NB4 (cell line): ENCODE results near the gene RSPH1.

Source experiments
- DNase-seq: peaks from one replicate; pipeline ENCODE4 v3.0.0; 2010; ENCODE audit warnings: low read depth
- H3K4me3 ChIP-seq: one replicate; pipeline ENCODE4 v1.5.1; 2011; ENCODE audit warnings: mild to moderate bottlenecking, low read depth, low read length, moderate library complexity
- CTCF ChIP-seq: IDR thresholded peaks from one replicate; pipeline ENCODE4 v1.5.1; 2012; ENCODE audit warnings: low read depth, low read length
- MAX ChIP-seq: IDR thresholded peaks from 2 replicates; pipeline ENCODE4 v1.6.1; 2011; ENCODE audit warnings: low read depth, low read length
- MYC ChIP-seq: IDR thresholded peaks from 2 replicates; pipeline ENCODE4 v1.6.1; 2011; ENCODE audit warnings: low read depth, low read length
- POLR2A ChIP-seq: IDR thresholded peaks from 2 replicates; pipeline ENCODE4 v1.6.1; 2011; ENCODE audit warnings: mild to moderate bottlenecking; ENCODE audit not compliant: insufficient read length; ENCODE audit errors: extremely low read depth

Gene RSPH1

GRCh38 chr21:42542596-42542995 lies 46.6 kb upstream of the RSPH1 start:
- TF ChIP-seq MYC (no peak), POLR2A (no peak), CTCF (no peak), MAX (no peak)
- no peak for DNase-seq
- no peak overlapping the region for H3K4me3 ChIP-seq

- no peak for DNase-seq
- TF ChIP-seq POLR2A, result no peak
- no peak for TF ChIP-seq MAX
- TF ChIP-seq CTCF, result no peak
- TF ChIP-seq MYC, result no peak
- H3K4me3 ChIP-seq, result no peak overlapping the region
Observed at GRCh38 chr21:42542196-42542595, 46.2 kb upstream of the RSPH1 start.

GRCh38 chr21:42541618-42542017 lies 45.6 kb upstream of the RSPH1 start:
- no peak for DNase-seq
- TF ChIP-seq MYC (no peak), CTCF (no peak), POLR2A (no peak), MAX (no peak)
- no peak overlapping the region for H3K4me3 ChIP-seq

GRCh38 chr21:42541174-42541573 lies 45.1 kb upstream of the RSPH1 start:
- no peak for DNase-seq
- TF ChIP-seq POLR2A (no peak), MYC (no peak), MAX (no peak), CTCF (no peak)
- H3K4me3 ChIP-seq, result no peak overlapping the region

- no peak for DNase-seq
- TF ChIP-seq CTCF (no peak), MAX (no peak), POLR2A (no peak), MYC (no peak)
- H3K4me3 ChIP-seq, result no peak overlapping the region
Observed at GRCh38 chr21:42540396-42540795, 44.4 kb upstream of the RSPH1 start.

- TF ChIP-seq CTCF, result peak; percentile 52
- no peak for TF ChIP-seq MAX
- no peak overlapping the region for H3K4me3 ChIP-seq
- peak; percentile 81 for DNase-seq
Observed at GRCh38 chr21:42539931-42540343, 43.9 kb upstream of the RSPH1 start.
